ENCODE measurements around the gene DSTN.

Gene DSTN

DNA sequence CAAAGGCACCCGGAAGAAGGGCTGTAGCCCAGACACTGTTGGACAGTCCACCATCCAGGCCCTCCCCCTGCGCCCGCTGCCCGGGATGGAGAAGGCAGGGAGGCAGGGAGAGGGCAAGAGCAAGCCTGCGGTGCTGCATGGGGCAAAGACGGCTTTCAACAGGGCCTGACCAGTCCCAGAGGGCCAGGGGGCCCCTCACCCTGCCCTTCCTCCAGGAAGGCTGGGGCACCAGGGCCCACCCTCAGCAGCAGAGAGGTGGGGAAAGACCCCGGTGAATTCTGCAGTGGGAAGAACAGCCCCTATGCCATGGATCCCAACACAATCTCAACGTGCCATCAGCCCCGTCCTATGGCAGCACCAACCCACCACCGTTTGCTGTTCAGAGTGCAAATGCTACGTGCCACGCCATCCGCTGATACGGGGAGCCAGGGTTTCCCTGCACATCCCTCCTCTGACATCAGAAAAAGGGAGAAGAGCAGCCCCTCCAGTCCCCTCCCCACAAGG, 71.1 kb downstream of the DSTN start:
- no peak overlapping the region for H3K27ac ChIP-seq
- TF ChIP-seq, protein P1, sequence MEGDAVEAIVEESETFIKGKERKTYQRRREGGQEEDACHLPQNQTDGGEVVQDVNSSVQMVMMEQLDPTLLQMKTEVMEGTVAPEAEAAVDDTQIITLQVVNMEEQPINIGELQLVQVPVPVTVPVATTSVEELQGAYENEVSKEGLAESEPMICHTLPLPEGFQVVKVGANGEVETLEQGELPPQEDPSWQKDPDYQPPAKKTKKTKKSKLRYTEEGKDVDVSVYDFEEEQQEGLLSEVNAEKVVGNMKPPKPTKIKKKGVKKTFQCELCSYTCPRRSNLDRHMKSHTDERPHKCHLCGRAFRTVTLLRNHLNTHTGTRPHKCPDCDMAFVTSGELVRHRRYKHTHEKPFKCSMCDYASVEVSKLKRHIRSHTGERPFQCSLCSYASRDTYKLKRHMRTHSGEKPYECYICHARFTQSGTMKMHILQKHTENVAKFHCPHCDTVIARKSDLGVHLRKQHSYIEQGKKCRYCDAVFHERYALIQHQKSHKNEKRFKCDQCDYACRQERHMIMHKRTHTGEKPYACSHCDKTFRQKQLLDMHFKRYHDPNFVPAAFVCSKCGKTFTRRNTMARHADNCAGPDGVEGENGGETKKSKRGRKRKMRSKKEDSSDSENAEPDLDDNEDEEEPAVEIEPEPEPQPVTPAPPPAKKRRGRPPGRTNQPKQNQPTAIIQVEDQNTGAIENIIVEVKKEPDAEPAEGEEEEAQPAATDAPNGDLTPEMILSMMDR (conservative IDR thresholded peaks at IDR 0.05): no peak
- TF ChIP-seq ZFX (IDR thresholded peaks at IDR 0.05): no peak

DNA sequence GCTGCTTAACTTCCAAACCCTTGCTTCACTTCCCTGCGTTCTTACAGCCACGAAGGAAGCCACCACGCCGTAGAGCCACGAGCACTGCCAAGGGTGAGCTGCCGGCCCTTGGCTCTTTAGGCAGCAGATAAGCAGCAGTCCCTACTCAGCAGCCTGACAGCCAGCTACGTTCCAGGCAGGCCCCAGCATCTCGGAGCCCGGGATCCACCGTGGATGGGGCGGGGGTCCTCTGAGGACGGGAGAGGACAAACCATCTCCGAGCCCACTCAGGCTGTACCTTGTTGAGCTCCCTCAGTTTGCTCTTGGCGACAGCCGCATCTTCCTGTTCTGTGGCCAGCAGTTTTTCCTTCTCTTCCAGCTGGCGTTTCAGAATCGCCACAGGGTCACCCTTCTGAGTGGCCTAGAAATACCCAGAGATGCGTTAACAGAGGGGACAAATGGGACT, 71.7 kb downstream of the DSTN start:
- TF ChIP-seq ZFX (IDR thresholded peaks at IDR 0.05): no peak
- TF ChIP-seq, protein P1 (conservative IDR thresholded peaks at IDR 0.05): no peak
- H3K27ac ChIP-seq: no peak overlapping the region

DNA sequence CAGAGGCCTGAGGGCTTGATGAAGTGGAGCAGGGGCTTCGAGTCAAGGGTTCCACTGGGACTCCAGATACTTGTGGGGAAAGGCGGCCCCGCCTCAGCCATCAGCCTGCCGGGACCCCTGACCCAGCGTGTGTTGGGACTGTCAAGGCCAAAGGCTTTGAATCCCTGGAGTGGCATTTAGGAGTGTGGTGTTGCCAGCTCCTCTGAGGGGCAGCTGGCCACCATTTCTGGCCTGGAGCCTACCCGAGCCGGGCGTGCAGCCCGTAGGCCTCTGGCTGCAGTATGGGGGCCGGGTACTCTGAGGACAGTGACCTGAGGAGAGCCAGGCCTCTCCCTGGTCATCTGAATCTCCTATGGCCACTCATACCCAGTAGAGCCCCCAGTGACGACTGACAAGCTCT, 72.1 kb downstream of the DSTN start:
- TF ChIP-seq ZFX (IDR thresholded peaks at IDR 0.05): no peak
- TF ChIP-seq, protein P1 (conservative IDR thresholded peaks at IDR 0.05): no peak
- no peak overlapping the region for H3K27ac ChIP-seq

DNA sequence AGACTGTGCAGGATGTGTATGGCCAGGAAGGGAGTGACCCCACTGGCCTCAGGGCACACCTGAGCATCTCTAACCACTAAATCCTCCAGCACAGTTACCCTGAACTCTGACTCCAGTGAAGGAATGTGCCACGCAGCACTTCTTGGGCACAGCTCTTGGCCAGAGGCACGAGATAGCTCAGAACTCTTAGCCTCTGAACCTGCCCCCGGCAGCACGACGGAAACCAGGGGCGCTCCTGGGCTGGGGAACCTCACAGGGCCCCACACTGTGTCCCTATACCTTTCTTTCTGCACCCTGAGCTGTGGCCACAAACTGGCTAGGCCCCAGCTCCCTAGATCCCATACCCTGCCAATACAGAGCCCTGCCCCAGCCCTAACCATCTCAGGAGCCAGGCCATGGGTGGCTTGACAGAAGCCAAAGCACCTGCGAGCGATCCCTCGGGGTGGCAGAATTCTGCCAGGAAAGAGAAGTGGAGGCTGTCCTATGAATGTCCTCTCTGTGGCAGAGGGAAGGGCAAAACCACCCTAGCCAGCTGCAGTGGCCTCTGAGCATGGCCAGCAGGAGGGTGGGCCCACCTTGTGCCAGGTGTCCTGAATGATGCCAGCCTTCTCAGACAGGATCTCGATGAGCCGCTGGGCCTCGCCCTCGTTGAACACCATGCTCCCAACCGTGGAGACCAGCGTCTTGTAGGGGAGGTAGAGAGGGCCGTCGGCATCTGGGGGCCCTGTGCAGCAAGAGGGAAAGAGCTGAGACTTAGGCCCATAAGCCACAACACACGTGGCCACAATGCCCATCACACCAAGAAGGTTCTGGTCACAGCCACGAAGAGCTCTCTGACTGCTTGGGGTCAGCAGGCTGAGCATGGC, 72.8 kb downstream of the DSTN start:
- TF ChIP-seq, protein P1 (conservative IDR thresholded peaks at IDR 0.05): no peak
- no peak for TF ChIP-seq ZFX (IDR thresholded peaks at IDR 0.05)

DNA sequence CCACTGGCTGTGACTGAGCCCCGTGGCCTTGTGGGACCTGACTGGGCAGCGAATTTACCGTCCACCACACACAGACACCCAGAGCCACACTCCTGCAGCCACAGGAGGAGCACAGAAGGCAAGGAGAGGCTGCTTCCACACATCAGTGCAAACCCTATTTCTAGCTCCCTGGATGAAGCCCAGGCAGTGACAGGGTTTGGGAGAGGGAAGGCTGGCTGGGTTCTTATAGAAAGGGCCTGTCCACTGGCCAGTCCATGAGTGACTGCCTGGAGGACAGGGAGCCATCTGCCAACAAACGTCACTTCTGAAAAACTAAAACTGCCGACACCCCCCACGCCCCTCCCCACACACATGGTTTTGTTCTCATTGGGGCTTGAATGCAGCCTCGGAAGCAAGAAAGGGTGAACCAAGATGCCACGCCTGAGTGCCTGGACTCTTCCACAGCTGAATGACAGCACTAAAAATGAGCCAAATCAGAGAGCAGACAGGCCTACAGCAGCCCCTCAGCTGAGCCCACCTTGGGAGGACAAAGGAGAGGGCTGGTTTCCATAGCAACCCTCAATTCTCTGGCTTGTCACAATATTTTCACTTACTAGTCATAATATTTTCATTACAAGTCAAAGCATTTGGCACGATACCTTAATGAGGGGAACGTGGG, 73.8 kb downstream of the DSTN start:
- H3K27ac ChIP-seq: no peak overlapping the region
- TF ChIP-seq ZFX (IDR thresholded peaks at IDR 0.05): no peak
- TF ChIP-seq, protein P1 (conservative IDR thresholded peaks at IDR 0.05): no peak

More for the DNA sequence above, 72.8 kb downstream of the DSTN start:
- no peak overlapping the region for H3K27ac ChIP-seq

DNA sequence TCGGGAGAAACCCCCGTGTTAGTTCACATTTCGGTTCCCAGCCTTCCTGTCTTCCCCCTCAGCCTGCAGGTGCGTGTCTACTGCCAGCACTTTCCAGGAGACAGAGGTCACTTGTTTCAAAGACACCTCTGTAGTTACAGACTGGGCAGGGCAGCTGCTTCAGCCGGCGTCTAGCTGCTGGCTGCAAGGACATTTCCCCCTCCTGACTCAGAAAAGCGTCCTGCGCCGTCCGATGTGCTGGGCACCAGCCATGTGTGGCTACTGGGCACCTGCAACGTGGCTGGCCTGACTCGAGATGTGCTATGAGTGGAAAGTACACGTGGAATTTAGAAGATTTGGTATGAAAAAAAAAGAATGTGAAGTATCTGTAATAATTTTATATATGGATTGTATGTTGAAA, 74.6 kb downstream of the DSTN start:
- no peak overlapping the region for H3K27ac ChIP-seq

More for the DNA sequence above, 74.6 kb downstream of the DSTN start:
- TF ChIP-seq, protein P1 (conservative IDR thresholded peaks at IDR 0.05): no peak
- TF ChIP-seq ZFX (IDR thresholded peaks at IDR 0.05): no peak
